CD4-positive, alpha-beta T cell (primary cell): ENCODE results near the gene TTLL8. TPM values are rescaled to one million over a fixed set of nuclear protein-coding genes. Genes with fewer than 3 reads are reported as not detected.

Source experiments
- ATAC-seq: fragments of 200-7000 bp; cut with Tn5 transposase; one replicate; pipeline ENCODE4 v1.10.0; 2022; ENCODE audit warnings: mild to moderate bottlenecking; ENCODE audit not compliant: poor library complexity
- CTCF ChIA-PET: fragments of 350-600 bp; sonication (Branson Sonifier 250); formaldehyde crosslinking; loops from one replicate; lab custom pipeline; 2021; ENCODE audit warnings: antibody characterized with exemption, inconsistent platforms; lab: Charles Lee
- POLR2A ChIA-PET: fragments of 350-600 bp; sonication (Branson Sonifier 250); formaldehyde crosslinking; loops from one replicate; lab custom pipeline; 2021; ENCODE audit warnings: antibody characterized with exemption, inconsistent platforms; lab: Charles Lee
- DNase-seq, 14 experiments: peaks; one replicate each; pipeline ENCODE4 v3.0.0-alpha.2; 2013 to 2020; ENCODE audit warnings: mixed read lengths in 2 of 14
- H3K27ac ChIP-seq, 2 donors: one replicate each; pipeline versions ENCODE4 v1.5.1 to v1.7.0; 2013; ENCODE audit warnings: low read length in 2 of 2, low read depth in 1 of 2, mild to moderate bottlenecking in 1 of 2
- H3K27me3 ChIP-seq, 2 experiments: 1 replicate in 1 of 2; 2 replicates in 1 of 2; pipeline versions ENCODE4 v1.6.1 to v1.7.0; 2013; ENCODE audit warnings: low read length in 2 of 2, control low read depth in 1 of 2, mild to moderate bottlenecking in 1 of 2, moderate library complexity in 1 of 2; ENCODE audit not compliant: insufficient read depth in 2 of 2, control insufficient read depth in 1 of 2
- H3K36me3 ChIP-seq: one replicate; pipeline ENCODE4 v1.6.1; 2013; ENCODE audit warnings: low read length, control low read depth; ENCODE audit not compliant: insufficient read depth
- H3K4me1 ChIP-seq: one replicate; pipeline ENCODE4 v1.6.1; 2013; ENCODE audit warnings: low read length, control low read depth; ENCODE audit not compliant: insufficient read depth
- H3K4me3 ChIP-seq: one replicate; pipeline ENCODE4 v1.5.1; 2013; ENCODE audit warnings: mild to moderate bottlenecking, low read length, moderate library complexity
- H3K9me3 ChIP-seq, 2 experiments: 1 replicate in 1 of 2; 2 replicates in 1 of 2; pipeline versions ENCODE4 v1.6.1 to v1.7.0; 2013; ENCODE audit warnings: low read length in 2 of 2, mild to moderate bottlenecking in 2 of 2, control low read depth in 1 of 2, moderate library complexity in 1 of 2; ENCODE audit not compliant: control insufficient read depth in 1 of 2, insufficient read depth in 1 of 2
- H3K27ac Mint-ChIP-seq: one replicate; pipeline ENCODE4 v1.8.0; 2020; ENCODE audit warnings: mixed read lengths
- H3K27me3 Mint-ChIP-seq: one replicate; pipeline ENCODE4 v1.8.0; 2021; ENCODE audit warnings: mixed read lengths
- H3K36me3 Mint-ChIP-seq: one replicate; pipeline ENCODE4 v1.8.0; 2021; ENCODE audit warnings: low read depth, mixed read lengths
- H3K4me1 Mint-ChIP-seq: one replicate; pipeline ENCODE4 v1.8.0; 2021; ENCODE audit warnings: low read depth, mixed read lengths
- H3K4me3 Mint-ChIP-seq: one replicate; pipeline ENCODE4 v1.8.0; 2020; ENCODE audit warnings: mild to moderate bottlenecking, mixed read lengths
- H3K9me3 Mint-ChIP-seq: one replicate; pipeline ENCODE4 v1.8.0; 2020; ENCODE audit warnings: mixed read lengths
- intact Hi-C, 2 experiments: fragments of 100-400 bp; cut with DNase I in 1 of 2; cut with micrococcal nuclease in 1 of 2; formaldehyde crosslinking; loops; one replicate each; pipeline versions ENCODE4 v1.15.1 to v1.9.0; 2023 to 2025; cut with DNase I, micrococcal nuclease
- total RNA-seq, 174 experiments: library from RNA in 2 of 174; stranded (reverse) in 2 of 174; gene quantifications; one replicate each; pipeline ENCODE4 v1.2.3 and lab custom pipeline; 2021 to 2026
- TF ChIP-seq, protein P1 (sequence below): fragments of 200-600 bp; IDR thresholded peaks from one replicate; pipeline ENCODE4 v1.8.0; 2022; ENCODE audit warnings: antibody characterized with exemption, mild to moderate bottlenecking

The TTLL8 gene
- total RNA-seq, 2 experiments from 2014 or later = not detected

DNA sequence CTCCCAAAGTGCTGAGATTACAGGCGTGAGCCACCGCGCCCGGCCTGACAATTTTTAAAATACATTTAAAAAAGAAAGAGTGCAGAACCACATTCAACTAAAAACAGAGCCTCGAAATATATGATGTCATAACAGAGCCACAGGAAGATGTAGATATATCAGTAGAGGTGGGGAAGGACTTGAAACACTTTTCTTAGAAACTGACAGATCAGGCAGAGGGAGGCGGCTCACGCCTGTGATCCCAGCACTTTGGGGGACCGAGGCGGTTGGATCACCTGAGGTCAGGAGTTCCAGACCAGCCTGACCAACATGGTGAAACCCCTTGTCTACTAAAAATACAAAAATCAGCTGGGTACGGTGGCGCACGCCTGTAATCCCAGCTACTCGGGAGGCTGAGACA, 20.1 kb upstream of the TTLL8 start:
- H3K9me3 Mint-ChIP-seq = no peaks in the 10 kb centered on the region
- DNase-seq (no peak), ATAC-seq (no peak)
- peaks cover 0 to 8% of the 10 kb centered on the region in 2 experiments for H3K27me3 ChIP-seq
- H3K4me1 ChIP-seq = no peaks in the 10 kb centered on the region
- TF ChIP-seq, protein P1, sequence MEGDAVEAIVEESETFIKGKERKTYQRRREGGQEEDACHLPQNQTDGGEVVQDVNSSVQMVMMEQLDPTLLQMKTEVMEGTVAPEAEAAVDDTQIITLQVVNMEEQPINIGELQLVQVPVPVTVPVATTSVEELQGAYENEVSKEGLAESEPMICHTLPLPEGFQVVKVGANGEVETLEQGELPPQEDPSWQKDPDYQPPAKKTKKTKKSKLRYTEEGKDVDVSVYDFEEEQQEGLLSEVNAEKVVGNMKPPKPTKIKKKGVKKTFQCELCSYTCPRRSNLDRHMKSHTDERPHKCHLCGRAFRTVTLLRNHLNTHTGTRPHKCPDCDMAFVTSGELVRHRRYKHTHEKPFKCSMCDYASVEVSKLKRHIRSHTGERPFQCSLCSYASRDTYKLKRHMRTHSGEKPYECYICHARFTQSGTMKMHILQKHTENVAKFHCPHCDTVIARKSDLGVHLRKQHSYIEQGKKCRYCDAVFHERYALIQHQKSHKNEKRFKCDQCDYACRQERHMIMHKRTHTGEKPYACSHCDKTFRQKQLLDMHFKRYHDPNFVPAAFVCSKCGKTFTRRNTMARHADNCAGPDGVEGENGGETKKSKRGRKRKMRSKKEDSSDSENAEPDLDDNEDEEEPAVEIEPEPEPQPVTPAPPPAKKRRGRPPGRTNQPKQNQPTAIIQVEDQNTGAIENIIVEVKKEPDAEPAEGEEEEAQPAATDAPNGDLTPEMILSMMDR = no peak
- H3K4me3 ChIP-seq = no peak overlapping the region
- ChIA-PET CTCF (no interaction called here), POLR2A (no interaction called here)
- H3K4me1 Mint-ChIP-seq = no peaks in the 10 kb centered on the region
- H3K36me3 ChIP-seq = no peaks in the 10 kb centered on the region
- H3K27ac Mint-ChIP-seq = no peak overlapping the region
- H3K27me3 Mint-ChIP-seq = peaks cover 16% of the 10 kb centered on the region
- H3K4me3 Mint-ChIP-seq = no peak overlapping the region
- no peaks in the 10 kb centered on the region for H3K36me3 Mint-ChIP-seq
- no peak overlapping the region for H3K27ac ChIP-seq
- intact Hi-C loops = no loop called here
- no peaks in the 10 kb centered on the region for H3K9me3 ChIP-seq

GRCh38 chr22:50076646-50077535, 18.8 kb upstream of the TTLL8 start:
- Mint-ChIP-seq H3K27me3 (peaks cover 9% of the 10 kb centered on the region), H3K27ac (no peak overlapping the region), H3K9me3 (no peaks in the 10 kb centered on the region), H3K4me1 (no peaks in the 10 kb centered on the region), H3K36me3 (no peaks in the 10 kb centered on the region), H3K4me3 (no peak overlapping the region)
- no peaks in the 10 kb centered on the region for H3K4me1 ChIP-seq
- TF ChIP-seq, protein P1 = no peak
- POLR2A ChIA-PET = no interaction called here
- no peak overlapping the region for H3K4me3 ChIP-seq
- DNase-seq = no peak
- CTCF ChIA-PET = no interaction called here
- H3K27ac ChIP-seq = no peak overlapping the region
- intact Hi-C loops = no loop called here
- no peak for ATAC-seq
- H3K27me3 ChIP-seq = no peaks in the 10 kb centered on the region
- H3K9me3 ChIP-seq = no peaks in the 10 kb centered on the region
- H3K36me3 ChIP-seq = no peaks in the 10 kb centered on the region

DNA sequence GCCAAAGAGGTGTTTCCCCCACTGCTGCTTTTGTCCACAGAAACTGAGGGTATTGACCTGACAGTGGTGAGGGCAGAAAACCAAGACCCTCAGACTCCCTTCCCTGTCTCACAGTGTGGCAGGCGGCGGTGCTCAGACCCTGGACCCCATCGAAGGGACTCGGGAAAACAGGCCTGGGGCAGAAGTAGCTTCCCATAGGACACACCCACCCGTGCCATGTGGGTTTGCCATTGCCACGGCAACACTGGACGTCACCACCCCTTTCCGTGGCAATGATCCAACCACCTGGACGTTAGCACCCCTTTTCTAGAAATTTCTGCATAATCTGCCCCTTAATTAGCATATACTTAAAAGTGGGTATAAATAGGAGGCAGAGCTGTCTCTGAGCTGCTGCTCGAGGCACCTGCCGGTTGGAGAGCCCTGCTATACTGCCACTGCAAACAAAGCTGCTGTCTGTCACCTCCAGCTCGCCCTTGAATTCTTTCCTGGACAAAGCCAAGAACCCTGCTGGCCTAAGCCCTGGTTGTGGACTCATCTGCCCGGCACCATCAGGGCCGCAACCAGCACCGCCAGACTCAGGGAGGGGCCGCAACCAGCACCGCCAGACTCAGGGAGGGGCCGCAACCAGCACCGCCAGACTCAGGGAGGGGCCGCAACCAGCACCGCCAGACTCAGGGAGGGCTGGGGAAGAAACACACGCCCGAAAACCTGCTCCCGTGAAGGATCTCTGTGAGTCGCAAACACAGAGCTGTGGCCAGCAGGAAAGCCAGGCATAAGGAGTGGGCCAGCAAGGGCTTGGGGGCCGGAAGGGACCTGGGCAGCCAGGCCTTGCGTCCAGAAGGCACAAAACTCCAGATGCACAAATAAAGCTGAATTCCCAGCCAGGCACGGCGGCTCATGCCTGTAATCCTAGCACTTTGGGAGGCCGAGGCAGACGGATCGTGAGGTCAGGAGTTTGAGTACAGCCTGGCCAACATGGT, 16.7 kb upstream of the TTLL8 start:
- no peak overlapping the region for H3K27ac Mint-ChIP-seq
- POLR2A ChIA-PET = no interaction called here
- H3K9me3 Mint-ChIP-seq = no peaks in the 10 kb centered on the region
- H3K27me3 ChIP-seq = no peaks in the 10 kb centered on the region
- H3K4me1 ChIP-seq = no peaks in the 10 kb centered on the region
- no peaks in the 10 kb centered on the region for H3K36me3 Mint-ChIP-seq
- H3K36me3 ChIP-seq = no peaks in the 10 kb centered on the region
- H3K4me1 Mint-ChIP-seq = no peaks in the 10 kb centered on the region
- intact Hi-C loops = no loop called here
- ATAC-seq (no peak), DNase-seq (no peak)
- no peaks in the 10 kb centered on the region for H3K27me3 Mint-ChIP-seq
- no peaks in the 10 kb centered on the region for H3K9me3 ChIP-seq
- H3K4me3 Mint-ChIP-seq = no peak overlapping the region
- CTCF ChIA-PET = no interaction called here
- H3K4me3 ChIP-seq = no peak overlapping the region
- TF ChIP-seq, protein P1 = no peak
- H3K27ac ChIP-seq = no peak overlapping the region
